SJCRH30 (cell line): ENCODE data around the gene GSTM4. TPM values are rescaled to one million over a fixed set of nuclear protein-coding genes. Genes with fewer than 3 reads are reported as not detected.

ENCODE experiments used
- DNase-seq, 2 experiments: peaks; one replicate each; pipeline ENCODE4 v3.0.0-alpha.2; 2015 to 2020
- H3K27ac ChIP-seq: fragments of 250-450 bp; sonication (Bioruptor Pico); 2 replicates; pipeline ENCODE4 v1.5.1; 2020; ENCODE audit warnings: mild to moderate bottlenecking, moderate library complexity
- H3K27me3 ChIP-seq: fragments of 250-450 bp; sonication (Bioruptor Pico); 2 replicates; pipeline ENCODE4 v1.5.1; 2020; ENCODE audit warnings: mild to moderate bottlenecking, moderate library complexity
- H3K36me3 ChIP-seq: fragments of 250-450 bp; sonication (Bioruptor Pico); 2 replicates; pipeline ENCODE4 v1.5.1; 2020; ENCODE audit warnings: mild to moderate bottlenecking, moderate library complexity
- H3K4me1 ChIP-seq: fragments of 250-450 bp; sonication (Bioruptor Pico); 2 replicates; pipeline ENCODE4 v1.5.1; 2020; ENCODE audit warnings: mild to moderate bottlenecking, moderate library complexity
- H3K4me3 ChIP-seq: fragments of 250-450 bp; sonication (Bioruptor Pico); 2 replicates; pipeline ENCODE4 v1.5.1; 2020; ENCODE audit warnings: mild to moderate bottlenecking, moderate library complexity
- H3K9me3 ChIP-seq: fragments of 250-450 bp; sonication (Bioruptor Pico); replicated peaks from 2 replicates; pipeline ENCODE4 v1.5.1; 2020; ENCODE audit warnings: mild to moderate bottlenecking, moderate library complexity
- total RNA-seq: library from RNA; depleted of rRNA; stranded (reverse); fragments of >200 nt; shearing (Covaris generic); gene quantifications from 2 replicates; pipeline ENCODE4 v1.2.3, GENCODE V29; 2014; rRNA removed

GSTM4 gene
- 2.5 and 3.0 TPM in 2 replicates for total RNA-seq

GRCh38 chr1:109655615-109656519, at the start of gene GSTM4:
TSS of gene GSTM4 (plus strand) at chr1:109656099. CDS start at chr1:109656390, 291 bp downstream.
- H3K36me3 ChIP-seq, result no peaks in the 10 kb centered on the region
- DNase-seq, result peak; percentile 79 to 80
- peak within 1 kb of the TSS; percentile 66 for H3K4me3 ChIP-seq
- no peaks in the 10 kb centered on the region; the same call in 1 of the 2 replicates for H3K9me3 ChIP-seq
- no peaks in the 10 kb centered on the region for H3K27me3 ChIP-seq
- 0 out of 2 replicates have a peak within 1 kb of the TSS, but pooled peaks have one; percentile 9 for H3K27ac ChIP-seq
- peaks cover 8% of the 10 kb centered on the region; the same call in 1 of the 2 replicates for H3K4me1 ChIP-seq

DNA sequence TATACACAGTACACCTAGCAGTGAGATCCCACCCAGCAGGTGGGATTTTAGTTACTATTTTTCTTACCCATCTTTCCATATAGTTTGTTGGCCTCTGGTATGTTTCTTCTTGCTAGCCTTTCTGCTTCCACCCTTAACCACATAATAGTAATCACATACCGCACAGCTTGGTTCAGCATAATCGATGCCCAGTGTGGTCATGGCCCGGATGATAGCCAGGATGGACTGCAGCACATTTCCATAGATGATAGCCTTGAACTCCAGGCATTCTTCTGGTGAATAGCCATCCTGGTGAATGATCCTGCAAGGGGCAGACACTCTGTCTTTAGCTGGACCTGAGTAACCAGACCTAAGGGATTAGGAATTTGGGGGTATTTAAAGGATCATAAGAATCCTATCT, 46.0 kb upstream of the GSTM4 start:
- Histone ChIP-seq H3K9me3 (no peaks in the 10 kb centered on the region), H3K4me3 (no peak overlapping the region), H3K36me3 (no peaks in the 10 kb centered on the region), H3K4me1 (no peaks in the 10 kb centered on the region), H3K27me3 (no peaks in the 10 kb centered on the region), H3K27ac (no peak overlapping the region)
- DNase-seq, result no peak

- DNase-seq, result no peak
- H3K9me3 ChIP-seq, result no peaks in the 10 kb centered on the region
- no peaks in the 10 kb centered on the region for H3K4me1 ChIP-seq
- H3K4me3 ChIP-seq, result no peak overlapping the region
- no peaks in the 10 kb centered on the region for H3K27me3 ChIP-seq
- no peaks in the 10 kb centered on the region for H3K36me3 ChIP-seq
- H3K27ac ChIP-seq, result no peak overlapping the region
These were observed 45.1 kb upstream of the GSTM4 start for GRCh38 chr1:109610609-109611307.

DNA sequence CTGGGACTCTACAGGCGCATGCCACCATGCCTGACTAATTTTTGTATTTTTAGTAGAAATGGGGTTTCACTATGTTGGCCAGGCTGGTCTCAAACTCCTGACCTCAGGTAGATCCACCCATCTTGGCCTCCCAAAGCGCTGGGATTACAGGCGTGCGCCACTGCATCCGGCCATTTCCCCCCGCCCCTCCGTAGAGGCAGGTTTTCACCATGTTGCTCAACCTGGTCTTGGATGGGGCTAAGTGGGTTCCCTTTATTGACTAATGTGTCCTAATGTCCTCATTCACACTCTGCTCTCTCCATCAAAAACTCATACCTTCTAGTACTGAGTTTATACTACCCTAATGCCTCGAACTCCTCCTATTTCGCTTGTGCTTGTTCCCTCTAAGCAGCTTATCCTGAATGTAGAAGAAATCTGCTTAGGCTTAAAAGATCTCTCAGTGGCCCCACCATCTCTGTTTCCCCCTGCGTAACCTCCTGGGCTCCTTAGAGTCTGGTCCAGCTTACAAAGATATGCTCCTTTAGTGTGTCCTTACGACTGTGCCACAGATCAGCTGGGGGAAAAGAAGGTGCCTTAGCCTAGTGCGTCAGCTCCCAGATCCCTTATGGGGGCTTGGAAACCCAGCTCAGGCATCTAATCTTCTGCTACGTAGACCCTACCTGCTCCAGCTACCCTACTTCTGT, 44.5 kb upstream of the GSTM4 start:
- no peak overlapping the region for H3K27ac ChIP-seq
- DNase-seq, result no peak

DNA sequence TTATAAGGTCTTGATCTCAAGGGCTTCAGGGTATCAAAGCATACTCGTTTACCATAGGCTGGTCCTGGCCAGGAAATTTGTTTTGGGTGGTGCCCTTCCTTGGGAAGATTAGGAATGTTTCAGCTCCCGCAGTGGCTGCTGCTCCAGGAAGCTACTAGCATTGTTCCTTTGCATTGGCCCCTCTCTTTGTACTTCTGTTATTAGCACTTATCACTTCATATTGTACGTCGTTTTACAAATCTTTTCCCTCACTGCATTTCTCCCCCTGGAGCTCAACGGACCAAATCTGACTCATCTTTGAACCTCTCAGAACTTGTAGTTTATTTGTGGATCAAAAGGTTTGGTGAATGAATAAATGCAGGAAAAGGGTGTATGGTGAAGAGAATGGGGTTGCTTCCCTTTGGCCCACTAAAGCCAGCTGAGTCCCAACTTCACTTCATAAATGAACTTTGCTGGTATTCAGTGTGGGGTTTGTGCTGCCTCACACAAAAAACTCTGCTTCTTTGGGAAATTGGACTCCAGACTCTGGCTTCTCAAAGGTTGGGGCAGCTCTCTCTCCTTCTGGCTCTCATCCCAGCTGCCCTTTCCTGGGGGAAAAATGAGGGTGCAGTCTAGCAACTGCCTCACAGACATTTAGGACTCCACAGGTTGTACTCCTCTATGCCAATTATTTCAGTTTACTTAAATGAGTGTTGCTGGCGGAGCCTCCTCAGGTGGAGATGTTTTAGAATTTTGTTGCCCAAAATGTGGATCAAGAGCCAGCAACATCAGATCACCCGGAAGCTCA, 42.3 kb upstream of the GSTM4 start:
- no peak overlapping the region for H3K27ac ChIP-seq

More for the DNA sequence above, 44.5 kb upstream of the GSTM4 start:
- no peaks in the 10 kb centered on the region for H3K36me3 ChIP-seq
- H3K4me3 ChIP-seq, result no peak overlapping the region
- H3K4me1 ChIP-seq, result no peaks in the 10 kb centered on the region
- no peaks in the 10 kb centered on the region for H3K27me3 ChIP-seq
- H3K9me3 ChIP-seq, result no peaks in the 10 kb centered on the region

GRCh38 chr1:109615879-109616278, 40.0 kb upstream of the GSTM4 start:
- H3K27me3 ChIP-seq, result no peaks in the 10 kb centered on the region
- DNase-seq, result no peak
- H3K27ac ChIP-seq, result no peak overlapping the region
- no peak overlapping the region for H3K4me3 ChIP-seq
- H3K9me3 ChIP-seq, result no peaks in the 10 kb centered on the region
- no peaks in the 10 kb centered on the region for H3K36me3 ChIP-seq
- 0 out of 2 replicates have a peak, but pooled peaks cover 3% of the 10 kb centered on the region for H3K4me1 ChIP-seq

More for the DNA sequence above, 42.3 kb upstream of the GSTM4 start:
- Histone ChIP-seq H3K4me1 (0 out of 2 replicates have a peak, but pooled peaks cover 3% of the 10 kb centered on the region), H3K9me3 (no peaks in the 10 kb centered on the region), H3K36me3 (no peaks in the 10 kb centered on the region), H3K27me3 (no peaks in the 10 kb centered on the region), H3K4me3 (no peak overlapping the region)
- no peak for DNase-seq

GRCh38 chr1:109616391-109616790, 39.5 kb upstream of the GSTM4 start:
- Histone ChIP-seq H3K9me3 (no peaks in the 10 kb centered on the region), H3K27me3 (no peaks in the 10 kb centered on the region), H3K27ac (no peak overlapping the region), H3K36me3 (no peaks in the 10 kb centered on the region), H3K4me3 (no peak overlapping the region), H3K4me1 (0 out of 2 replicates have a peak, but pooled peaks cover 3% of the 10 kb centered on the region)
- no peak for DNase-seq

GRCh38 chr1:109617291-109617801, 38.6 kb upstream of the GSTM4 start:
- DNase-seq, result no peak
- no peaks in the 10 kb centered on the region for H3K36me3 ChIP-seq
- H3K27me3 ChIP-seq, result no peaks in the 10 kb centered on the region
- no peak overlapping the region for H3K27ac ChIP-seq
- 0 out of 2 replicates have a peak, but pooled peaks cover 3% of the 10 kb centered on the region for H3K4me1 ChIP-seq
- H3K4me3 ChIP-seq, result no peak overlapping the region
- no peaks in the 10 kb centered on the region for H3K9me3 ChIP-seq

GRCh38 chr1:109618661-109619575, 37.0 kb upstream of the GSTM4 start:
- no peaks in the 10 kb centered on the region for H3K36me3 ChIP-seq
- peak overlapping the region; percentile 52 for H3K27ac ChIP-seq
- peak overlapping the region; percentile 73 for H3K4me3 ChIP-seq
- no peaks in the 10 kb centered on the region for H3K9me3 ChIP-seq
- H3K4me1 ChIP-seq, result peaks cover 6% of the 10 kb centered on the region
- no peak for DNase-seq
- H3K27me3 ChIP-seq, result no peaks in the 10 kb centered on the region

GRCh38 chr1:109619576-109620400, 36.1 kb upstream of the GSTM4 start, which contains the start of the genes AMPD2 and GNAT2:
TSS of gene AMPD2 (plus strand) at chr1:109619837. CDS start at chr1:109621176, 1,339 bp downstream.
TSS of gene GNAT2 (minus strand) at chr1:109619616. CDS start at chr1:109612870, 6,746 bp downstream.
- Histone ChIP-seq H3K27me3 (no peaks in the 10 kb centered on the region), H3K4me1 (peaks cover 14% of the 10 kb centered on the region), H3K27ac (peak within 1 kb of the TSS; percentile 52), H3K36me3 (no peaks in the 10 kb centered on the region), H3K4me3 (peak within 1 kb of the TSS; percentile 73), H3K9me3 (no peaks in the 10 kb centered on the region)
- peak; percentile 69 to 73 for DNase-seq

DNA sequence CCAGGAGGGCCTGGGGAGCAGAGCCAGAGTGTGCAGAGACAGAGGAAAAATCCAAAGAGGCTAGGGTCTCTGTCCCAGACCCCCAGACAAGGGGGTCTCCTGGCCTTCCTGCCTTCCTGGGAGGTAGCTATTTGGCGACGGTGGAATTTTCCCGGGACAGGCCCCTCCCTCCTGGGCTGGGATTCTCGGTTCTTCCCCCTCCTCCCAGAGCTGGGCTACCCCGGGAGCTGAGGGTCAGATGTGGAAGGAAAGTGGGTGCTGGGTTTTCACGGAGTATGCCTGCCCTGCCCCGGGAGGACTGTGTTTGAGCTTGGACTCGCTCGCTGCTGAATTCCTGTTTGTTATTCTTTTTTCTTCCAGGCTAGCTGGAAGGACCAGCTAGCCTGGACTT, 35.5 kb upstream of the GSTM4 start:
- peak; percentile 45 to 58 for DNase-seq
- H3K27me3 ChIP-seq, result no peaks in the 10 kb centered on the region
- H3K4me3 ChIP-seq, result peak overlapping the region; percentile 73
- H3K36me3 ChIP-seq, result no peaks in the 10 kb centered on the region
- peaks cover 20% of the 10 kb centered on the region for H3K4me1 ChIP-seq
- no peaks in the 10 kb centered on the region for H3K9me3 ChIP-seq
- peak overlapping the region; percentile 52 for H3K27ac ChIP-seq

DNA sequence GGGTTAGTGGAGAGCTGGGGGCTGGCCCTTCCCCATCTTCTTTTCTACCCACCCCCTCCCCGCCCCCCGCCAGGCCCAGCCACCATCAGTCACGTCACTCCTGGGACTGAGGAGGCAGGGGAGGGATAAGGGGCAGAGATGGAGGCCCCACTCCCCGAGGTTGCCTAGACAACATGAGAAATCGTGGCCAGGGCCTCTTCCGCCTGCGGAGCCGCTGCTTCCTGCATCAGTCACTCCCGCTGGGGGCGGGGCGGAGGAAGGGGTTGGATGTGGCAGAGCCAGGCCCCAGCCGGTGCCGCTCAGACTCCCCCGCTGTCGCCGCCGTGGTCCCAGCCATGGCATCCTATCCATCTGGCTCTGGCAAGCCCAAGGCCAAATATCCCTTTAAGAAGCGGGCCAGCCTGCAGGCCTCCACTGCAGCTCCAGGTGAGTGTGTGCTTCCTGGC, 35.0 kb upstream of the GSTM4 start:
- H3K9me3 ChIP-seq, result no peaks in the 10 kb centered on the region
- peak; percentile 92 to 94 for DNase-seq
- H3K4me1 ChIP-seq, result peaks cover 25% of the 10 kb centered on the region
- no peaks in the 10 kb centered on the region for H3K36me3 ChIP-seq
- H3K4me3 ChIP-seq, result peak overlapping the region; percentile 73
- H3K27me3 ChIP-seq, result no peaks in the 10 kb centered on the region
- H3K27ac ChIP-seq, result peak overlapping the region; percentile 52; the same call in 1 of the 2 replicates
